Right cardiac atrium (tissue), 5 donors: ENCODE measurements around the gene TYRO3. TPM values are rescaled to one million over a fixed set of nuclear protein-coding genes. Genes with fewer than 3 reads are reported as not detected.
"Not testable (repeated sequence)": the region's sequence is repeated elsewhere in the genome, so short reads cannot be mapped to it uniquely, and the experiment has no call there.

Experiments used
- ATAC-seq, 2 donors: fragments of 200-7000 bp; cut with Tn5 transposase; one replicate each; pipeline versions ENCODE4 v1.8.0 to v1.9.1; 2020; ENCODE audit warnings: moderate library complexity in 2 of 2, mild to moderate bottlenecking in 1 of 2
- DNase-seq, 3 donors: peaks; one replicate each; pipeline ENCODE4 v3.0.0-alpha.2; 2020
- H3K27ac ChIP-seq: one replicate; pipeline ENCODE4 v1.5.1; 2013; ENCODE audit warnings: mild to moderate bottlenecking, low read length, control low read depth, moderate library complexity
- H3K27me3 ChIP-seq: one replicate; pipeline ENCODE4 v1.6.1; 2013; ENCODE audit not compliant: control insufficient read depth, insufficient read depth
- H3K4me1 ChIP-seq: one replicate; pipeline ENCODE4 v1.6.1; 2013; ENCODE audit warnings: low read length; ENCODE audit not compliant: control insufficient read depth, insufficient read depth
- H3K4me3 ChIP-seq: one replicate; pipeline ENCODE4 v1.5.1; 2013; ENCODE audit warnings: low read length, control low read depth
- H3K9me3 ChIP-seq: one replicate; pipeline ENCODE4 v1.6.1; 2013; ENCODE audit warnings: low read length; ENCODE audit not compliant: control insufficient read depth
- WGBS: extraction: QIAGEN DNeasy Blood & Tissue Kit; methylation state at CpG from one replicate; pipeline ENCODE4 v1.1.7; 2013; 5-methylcytosine and 5-hydroxymethylcytosine counted together
- intact Hi-C, 4 donors: fragments of 100-400 bp; cut with DNase I; formaldehyde crosslinking; loops; one replicate each; pipeline versions ENCODE4 v1.11.0 to v1.14.0; 2022 to 2023
- polyA plus RNA-seq: library from polyadenylated mRNA; stranded (reverse); fragments of 200-250 nt; gene quantifications from one replicate; pipeline ENCODE4 v1.2.3, GENCODE V29; 2013
- total RNA-seq, 4 donors: library from RNA; stranded (reverse); fragmentation: NEBNext Ultra II Directional; extraction: Animal tissue kit (Norgen Biotek cat#: 25700); gene quantifications; one replicate each; pipeline ENCODE4 v1.2.1, GENCODE V29; 2021
- donor health status: healthy with polysubstance abuse.
- donor health status: DM: no; HTN: yes; CAD: no.
- donor health status: DM: no; HTN: no; CAD: no.
- donor health status: DM: no; HTN: yes; CAD: no; lungs with severe emphysema.
- donor health status: DM: yes; HTN: yes; CAD: no.

Gene TYRO3
- total and polyA plus RNA-seq, 5 donors, result 5.4 to 11.3 (median 6.8) TPM

GRCh38 chr15:41589571-41589970, 30.6 kb downstream of the TYRO3 start:
- DNase-seq, H3K9me3 ChIP-seq, ATAC-seq, H3K27me3 ChIP-seq, intact Hi-C loops, H3K27ac ChIP-seq, H3K4me1 ChIP-seq, H3K4me3 ChIP-seq: not testable (repeated sequence)
- 76% methylated on average over 2 of the region's 2 CpGs for WGBS

GRCh38 chr15:41591217-41591616, 32.2 kb downstream of the TYRO3 start:
- DNase-seq, H3K27ac ChIP-seq, H3K4me3 ChIP-seq, H3K4me1 ChIP-seq, H3K27me3 ChIP-seq, ATAC-seq, intact Hi-C loops, H3K9me3 ChIP-seq: not testable (repeated sequence)
- 80% methylated on average over 6 of the region's 6 CpGs for WGBS

DNA sequence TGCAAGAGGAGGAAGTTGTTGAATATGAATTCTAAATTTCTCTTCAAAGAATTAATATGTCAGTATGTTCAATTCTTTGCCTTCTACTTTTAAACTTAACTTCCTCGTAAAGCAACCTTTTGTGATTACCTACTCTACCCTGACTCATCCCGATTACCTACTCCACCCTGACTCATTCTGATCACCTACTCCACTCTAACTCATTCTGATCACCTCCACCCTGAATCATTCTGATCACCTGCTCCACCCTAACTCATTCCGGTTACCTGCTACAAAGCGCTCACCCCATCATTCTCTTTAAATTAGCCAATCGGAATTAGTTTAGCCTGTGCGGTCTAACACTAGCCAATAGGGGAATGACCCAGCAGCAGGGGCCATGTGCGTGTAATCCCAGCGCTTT, 33.7 kb downstream of the TYRO3 start:
- 94% methylated on average over 8 of the region's 8 CpGs for WGBS
- H3K4me1 ChIP-seq, ATAC-seq, H3K27ac ChIP-seq, H3K9me3 ChIP-seq, H3K27me3 ChIP-seq, H3K4me3 ChIP-seq, DNase-seq, intact Hi-C loops: not testable (repeated sequence)

GRCh38 chr15:41594801-41595746, 36.1 kb downstream of the TYRO3 start:
- H3K27ac ChIP-seq, result no peak overlapping the region
- no peaks in the 10 kb centered on the region for H3K9me3 ChIP-seq
- DNase-seq (no peak), ATAC-seq (no peak)
- no peaks in the 10 kb centered on the region for H3K4me1 ChIP-seq
- intact Hi-C loops, result no loop called here
- H3K4me3 ChIP-seq, result no peak overlapping the region
- H3K27me3 ChIP-seq, result no peaks in the 10 kb centered on the region
- WGBS, result 82% methylated on average over 10 of the region's 10 CpGs

- ATAC-seq, result no peak
- Histone ChIP-seq H3K9me3 (no peaks in the 10 kb centered on the region), H3K27ac (no peak overlapping the region), H3K4me3 (no peak overlapping the region), H3K4me1 (no peaks in the 10 kb centered on the region), H3K27me3 (no peaks in the 10 kb centered on the region)
- WGBS, result 79% methylated on average over 4 of the region's 4 CpGs
- DNase-seq, result no peak
- intact Hi-C loops, result no loop called here
Measured at GRCh38 chr15:41596972-41597371, 38.0 kb downstream of the TYRO3 start.

GRCh38 chr15:41597787-41598186, 38.8 kb downstream of the TYRO3 start:
- DNase-seq (no peak), ATAC-seq (no peak)
- Histone ChIP-seq H3K4me3 (no peak overlapping the region), H3K9me3 (no peaks in the 10 kb centered on the region), H3K27ac (no peak overlapping the region), H3K4me1 (no peaks in the 10 kb centered on the region), H3K27me3 (no peaks in the 10 kb centered on the region)
- 91% methylated on average over 5 of the region's 5 CpGs for WGBS
- intact Hi-C loops, result no loop called here

DNA sequence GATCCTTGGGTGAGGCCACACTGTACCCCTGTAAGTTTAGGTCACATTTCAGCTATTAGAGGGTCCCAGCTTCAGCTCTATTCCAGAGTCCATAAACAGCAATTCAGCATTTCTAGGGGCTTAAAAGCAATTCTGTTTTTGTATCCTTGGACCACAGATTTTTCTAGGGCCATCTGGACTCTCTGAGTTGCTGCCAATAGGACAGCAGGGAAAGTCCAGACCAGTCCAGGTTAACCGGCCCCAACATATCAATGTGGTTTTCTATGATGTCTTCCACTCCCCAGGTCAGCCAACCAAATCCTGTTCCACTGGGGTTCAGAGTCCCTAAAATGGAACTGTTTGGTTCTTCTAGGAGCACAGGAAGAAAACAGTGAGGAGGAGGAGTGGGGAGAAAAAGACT, 40.0 kb downstream of the TYRO3 start:
- Histone ChIP-seq H3K4me3 (no peak overlapping the region), H3K27me3 (no peaks in the 10 kb centered on the region), H3K27ac (no peak overlapping the region), H3K4me1 (no peaks in the 10 kb centered on the region), H3K9me3 (no peaks in the 10 kb centered on the region)
- 68% methylated on average over 1 of the region's 1 CpG for WGBS
- intact Hi-C loops, result no loop called here
- DNase-seq, result no peak
- ATAC-seq, result no peak

- DNase-seq (no peak), ATAC-seq (no peak)
- Histone ChIP-seq H3K4me1 (no peaks in the 10 kb centered on the region), H3K4me3 (no peak overlapping the region), H3K27ac (no peak overlapping the region), H3K9me3 (no peaks in the 10 kb centered on the region), H3K27me3 (no peaks in the 10 kb centered on the region)
- WGBS, result 51% methylated on average over 6 of the region's 6 CpGs
- intact Hi-C loops, result no loop called here
Measured at GRCh38 chr15:41603411-41603935, 44.5 kb downstream of the TYRO3 start.

GRCh38 chr15:41603941-41604911, 45.2 kb downstream of the TYRO3 start:
- Histone ChIP-seq H3K4me3 (peak overlapping the region; percentile 35), H3K27ac (no peak overlapping the region), H3K27me3 (no peaks in the 10 kb centered on the region), H3K4me1 (no peaks in the 10 kb centered on the region), H3K9me3 (no peaks in the 10 kb centered on the region)
- WGBS, result 10% methylated on average over 13 of the region's 13 CpGs
- DNase-seq (peak; percentile 68 to 84 (median 79)), ATAC-seq (peak; percentile 94 to 95)
- intact Hi-C loops, result no loop called here

DNA sequence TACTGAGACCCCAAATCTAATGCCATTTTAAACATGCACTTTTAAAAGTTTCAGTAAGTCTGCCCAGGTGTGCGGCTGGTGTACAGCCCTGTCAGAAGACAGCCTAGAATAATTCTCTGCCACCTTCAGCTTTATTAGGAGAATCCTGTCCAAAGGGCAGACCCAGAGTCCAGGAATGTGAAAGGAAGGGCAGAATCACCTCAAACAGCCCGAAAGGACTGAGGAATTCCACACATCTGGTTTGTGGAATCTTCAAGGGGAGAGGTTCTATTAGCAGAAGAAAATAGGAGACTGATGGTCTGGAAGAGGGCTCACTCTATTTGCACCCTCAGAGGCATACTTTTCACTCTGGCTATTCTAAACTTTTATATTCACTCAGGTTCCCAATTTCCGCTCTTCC, 46.6 kb downstream of the TYRO3 start:
- no peaks in the 10 kb centered on the region for H3K9me3 ChIP-seq
- H3K27me3 ChIP-seq, result no peaks in the 10 kb centered on the region
- H3K4me1 ChIP-seq, result no peaks in the 10 kb centered on the region
- intact Hi-C loops, result no loop called here
- DNase-seq, result no peak
- H3K27ac ChIP-seq, result no peak overlapping the region
- H3K4me3 ChIP-seq, result no peak overlapping the region
- no peak for ATAC-seq
- WGBS, result 92% methylated on average over 3 of the region's 3 CpGs

- WGBS, result 60% methylated on average over 1 of the region's 1 CpG
- Histone ChIP-seq H3K27ac (no peak overlapping the region), H3K4me1 (no peaks in the 10 kb centered on the region), H3K27me3 (no peaks in the 10 kb centered on the region), H3K4me3 (no peak overlapping the region), H3K9me3 (no peaks in the 10 kb centered on the region)
- DNase-seq (no peak), ATAC-seq (no peak)
- intact Hi-C loops, result no loop called here
Measured at GRCh38 chr15:41606997-41607396, 48.0 kb downstream of the TYRO3 start.
